PFSK-1 (cell line): ENCODE measurements around the gene NUDCD2.

Source experiments
- POLR2AphosphoS5 ChIP-seq: IDR thresholded peaks from 2 replicates; pipeline ENCODE4 v1.6.1; 2012; ENCODE audit warnings: low read depth, mild to moderate bottlenecking, control low read depth, low read length, moderate library complexity
- SIN3A ChIP-seq: IDR thresholded peaks from 2 replicates; pipeline ENCODE4 v1.6.1; 2012; ENCODE audit warnings: mild to moderate bottlenecking, low read length, moderate library complexity, borderline replicate concordance; ENCODE audit not compliant: insufficient read depth

- TF ChIP-seq POLR2AphosphoS5, result no peak
- no peak for TF ChIP-seq SIN3A
Observed at GRCh38 chr5:163401271-163401670, 58.6 kb downstream of the NUDCD2 start.
